H9 (cell line): ENCODE measurements around the gene ARL5A. TPM values are rescaled to one million over a fixed set of nuclear protein-coding genes. Genes with fewer than 3 reads are reported as not detected.

Experiments used
- DNase-seq: peaks from one replicate; pipeline ENCODE4 v3.0.0-alpha.2; 2017
- H2AFZ ChIP-seq: one replicate; pipeline ENCODE4 v1.6.1; 2013; ENCODE audit warnings: mild to moderate bottlenecking, low read length, control low read depth, moderate library complexity
- H2AK5ac ChIP-seq: 2 replicates; pipeline ENCODE4 v1.6.1; 2013; ENCODE audit warnings: low read length, control low read depth, mixed read lengths; ENCODE audit not compliant: insufficient read length
- H2BK120ac ChIP-seq: one replicate; pipeline ENCODE4 v1.6.1; 2013; ENCODE audit warnings: low read depth, mild to moderate bottlenecking, low read length, control low read depth, inconsistent platforms; ENCODE audit not compliant: poor library complexity, severe bottlenecking
- H2BK12ac ChIP-seq: 2 replicates; pipeline ENCODE4 v1.6.1; 2013; ENCODE audit warnings: low read length, control low read depth, mixed read lengths, low read depth; ENCODE audit not compliant: insufficient read length
- H2BK15ac ChIP-seq: 2 replicates; pipeline ENCODE4 v1.6.1; 2013; ENCODE audit warnings: low read depth, low read length, control low read depth
- H2BK20ac ChIP-seq: one replicate; pipeline ENCODE4 v1.6.1; 2013; ENCODE audit warnings: low read depth, mild to moderate bottlenecking, low read length, control low read depth, inconsistent platforms; ENCODE audit not compliant: poor library complexity, severe bottlenecking
- H2BK5ac ChIP-seq: 2 replicates; pipeline ENCODE4 v1.6.1; 2013; ENCODE audit warnings: low read length, control low read depth, mixed read lengths; ENCODE audit not compliant: insufficient read length
- H3K14ac ChIP-seq: 2 replicates; pipeline ENCODE4 v1.6.1; 2013; ENCODE audit warnings: low read length, control low read depth; ENCODE audit not compliant: insufficient read depth
- H3K18ac ChIP-seq: 2 replicates; pipeline ENCODE4 v1.6.1; 2013; ENCODE audit warnings: low read depth, mild to moderate bottlenecking, mixed read lengths, low read length, control low read depth; ENCODE audit not compliant: insufficient read length
- H3K23ac ChIP-seq: 2 replicates; pipeline ENCODE4 v1.6.1; 2013; ENCODE audit warnings: low read length, control low read depth, mixed read lengths, low read depth; ENCODE audit not compliant: insufficient read length
- H3K23me2 ChIP-seq: 2 replicates; pipeline ENCODE4 v1.6.1; 2013; ENCODE audit warnings: low read depth, mild to moderate bottlenecking, mixed read lengths, low read length, control low read depth; ENCODE audit not compliant: insufficient read length, poor library complexity, severe bottlenecking
- H3K27ac ChIP-seq: 2 replicates; pipeline ENCODE4 v1.5.1; 2013; ENCODE audit warnings: low read length, control low read depth, mixed read lengths, low read depth; ENCODE audit not compliant: insufficient read length
- H3K27me3 ChIP-seq: 2 replicates; pipeline ENCODE4 v1.6.1; 2013; ENCODE audit warnings: low read length, control low read depth, inconsistent platforms; ENCODE audit not compliant: insufficient read depth
- H3K4ac ChIP-seq: 2 replicates; pipeline ENCODE4 v1.6.1; 2013; ENCODE audit warnings: low read depth, mild to moderate bottlenecking, control low read depth, inconsistent platforms, low read length, moderate library complexity
- H3K4me1 ChIP-seq: 2 replicates; pipeline ENCODE4 v1.6.1; 2013; ENCODE audit warnings: low read length, control low read depth, inconsistent platforms; ENCODE audit not compliant: insufficient read depth
- H3K4me2 ChIP-seq: 2 replicates; pipeline ENCODE4 v1.6.1; 2013; ENCODE audit warnings: low read length, control low read depth, mixed read lengths; ENCODE audit not compliant: insufficient read length, insufficient read depth
- H3K56ac ChIP-seq: 2 replicates; pipeline ENCODE4 v1.6.1; 2013; ENCODE audit warnings: low read depth, mild to moderate bottlenecking, mixed read lengths, low read length, control low read depth; ENCODE audit not compliant: insufficient read length
- H3K79me1 ChIP-seq: 2 replicates; pipeline ENCODE4 v1.6.1; 2013; ENCODE audit warnings: low read depth, mild to moderate bottlenecking, moderate library complexity, low read length, control low read depth, inconsistent platforms; ENCODE audit not compliant: insufficient read depth, poor library complexity, severe bottlenecking
- H3K79me2 ChIP-seq: 2 replicates; pipeline ENCODE4 v1.6.1; 2013; ENCODE audit warnings: low read length, control low read depth, inconsistent platforms; ENCODE audit not compliant: insufficient read depth
- H3K9ac ChIP-seq: 2 replicates; pipeline ENCODE4 v1.6.1; 2013; ENCODE audit warnings: low read length, control low read depth, mixed read lengths; ENCODE audit not compliant: insufficient read length; ENCODE audit errors: extremely low read depth
- H3K9me3 ChIP-seq: one replicate; pipeline ENCODE4 v1.6.1; 2013; ENCODE audit warnings: low read depth, low read length, inconsistent platforms; ENCODE audit not compliant: control insufficient read depth
- H3T11ph ChIP-seq: one replicate; pipeline ENCODE4 v1.6.1; 2013; ENCODE audit warnings: mild to moderate bottlenecking, low read length, control low read depth, inconsistent platforms
- H4K20me1 ChIP-seq: one replicate; pipeline ENCODE4 v1.6.1; 2013; ENCODE audit not compliant: control insufficient read depth, insufficient read length, insufficient read depth
- H4K5ac ChIP-seq: 2 replicates; pipeline ENCODE4 v1.6.1; 2013; ENCODE audit warnings: low read depth, mild to moderate bottlenecking, mixed read lengths, low read length, control low read depth; ENCODE audit not compliant: insufficient read length
- H4K8ac ChIP-seq: replicated peaks from 2 replicates; pipeline ENCODE4 v1.6.1; 2013; ENCODE audit warnings: low read length, control low read depth, mixed read lengths, low read depth; ENCODE audit not compliant: insufficient read length
- H4K91ac ChIP-seq: 2 replicates; pipeline ENCODE4 v1.6.1; 2013; ENCODE audit warnings: low read depth, mild to moderate bottlenecking, moderate library complexity, mixed read lengths, low read length, control low read depth; ENCODE audit not compliant: insufficient read length
- H3K27ac Mint-ChIP-seq, 3 experiments: 2 replicates in 2 of 3; 3 replicates in 1 of 3; pipeline ENCODE4 v1.8.0; 2020 to 2021; ENCODE audit warnings: mixed read lengths in 3 of 3, mild to moderate bottlenecking in 1 of 3, moderate library complexity in 1 of 3
- H3K27me3 Mint-ChIP-seq: 2 replicates; pipeline ENCODE4 v1.8.0; 2021; ENCODE audit warnings: low read depth, mild to moderate bottlenecking, moderate library complexity, mixed read lengths
- H3K36me3 Mint-ChIP-seq, 3 experiments: 2 replicates in 2 of 3; 3 replicates in 1 of 3; pipeline ENCODE4 v1.8.0; 2020 to 2021; ENCODE audit warnings: low read depth in 3 of 3, mixed read lengths in 3 of 3; ENCODE audit not compliant: insufficient read depth in 1 of 3
- H3K4me1 Mint-ChIP-seq, 2 experiments: 2 replicates each; pipeline ENCODE4 v1.8.0; 2020; ENCODE audit warnings: mixed read lengths in 2 of 2
- H3K4me3 Mint-ChIP-seq, 2 experiments: 2 replicates in 1 of 2; 3 replicates in 1 of 2; pipeline ENCODE4 v1.8.0; 2020 to 2021; ENCODE audit warnings: mild to moderate bottlenecking in 2 of 2, mixed read lengths in 2 of 2, moderate library complexity in 1 of 2
- H3K9me3 Mint-ChIP-seq, 2 experiments: 2 replicates in 1 of 2; 3 replicates in 1 of 2; pipeline ENCODE4 v1.8.0; 2020; ENCODE audit warnings: mild to moderate bottlenecking in 2 of 2, mixed read lengths in 2 of 2, moderate library complexity in 1 of 2
- WGBS: extraction: QIAGEN DNeasy Blood & Tissue Kit; methylation state at CpG from one replicate; pipeline ENCODE4 v1.1.7; 2013; ENCODE audit warnings: missing lambda C conversion rate, low lambda C conversion rate, mixed read lengths; ENCODE audit not compliant: insufficient read length; ENCODE audit errors: extremely low coverage; 5-methylcytosine and 5-hydroxymethylcytosine counted together
- total RNA-seq: library from RNA; stranded (reverse); gene quantifications from 2 replicates; pipeline ENCODE4 v1.2.1, GENCODE V29; 2021
- TF ChIP-seq, protein P1 (sequence below): fragments of 200-600 bp; sonication (generic); conservative IDR thresholded peaks from 3 replicates; pipeline ENCODE4 v1.8.0; 2021; ENCODE audit warnings: antibody characterized with exemption, mild to moderate bottlenecking

Gene ARL5A
- total RNA-seq, 1 experiment from 2014 or later: 66.7 TPM

DNA sequence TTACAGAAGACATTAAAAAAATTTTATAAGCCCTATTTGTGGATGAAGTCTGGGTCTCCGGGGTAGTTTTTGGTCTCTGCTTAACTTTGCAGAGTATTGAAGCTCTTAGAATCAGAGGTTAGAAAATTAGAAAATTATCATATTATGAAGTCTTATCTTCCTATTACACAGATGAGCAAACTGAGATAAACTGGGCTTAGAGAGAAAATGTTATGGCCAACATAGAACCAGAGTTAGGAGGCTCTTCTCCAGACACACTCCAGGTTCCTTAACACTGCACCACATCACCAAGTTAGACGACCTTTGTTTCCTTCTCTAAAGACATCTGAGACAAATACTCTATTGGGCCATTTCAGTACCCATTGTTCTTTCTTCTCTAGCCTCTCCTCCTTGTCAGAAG, 57.2 kb downstream of the ARL5A start:
- H2BK5ac ChIP-seq: no peak overlapping the region
- TF ChIP-seq, protein P1, sequence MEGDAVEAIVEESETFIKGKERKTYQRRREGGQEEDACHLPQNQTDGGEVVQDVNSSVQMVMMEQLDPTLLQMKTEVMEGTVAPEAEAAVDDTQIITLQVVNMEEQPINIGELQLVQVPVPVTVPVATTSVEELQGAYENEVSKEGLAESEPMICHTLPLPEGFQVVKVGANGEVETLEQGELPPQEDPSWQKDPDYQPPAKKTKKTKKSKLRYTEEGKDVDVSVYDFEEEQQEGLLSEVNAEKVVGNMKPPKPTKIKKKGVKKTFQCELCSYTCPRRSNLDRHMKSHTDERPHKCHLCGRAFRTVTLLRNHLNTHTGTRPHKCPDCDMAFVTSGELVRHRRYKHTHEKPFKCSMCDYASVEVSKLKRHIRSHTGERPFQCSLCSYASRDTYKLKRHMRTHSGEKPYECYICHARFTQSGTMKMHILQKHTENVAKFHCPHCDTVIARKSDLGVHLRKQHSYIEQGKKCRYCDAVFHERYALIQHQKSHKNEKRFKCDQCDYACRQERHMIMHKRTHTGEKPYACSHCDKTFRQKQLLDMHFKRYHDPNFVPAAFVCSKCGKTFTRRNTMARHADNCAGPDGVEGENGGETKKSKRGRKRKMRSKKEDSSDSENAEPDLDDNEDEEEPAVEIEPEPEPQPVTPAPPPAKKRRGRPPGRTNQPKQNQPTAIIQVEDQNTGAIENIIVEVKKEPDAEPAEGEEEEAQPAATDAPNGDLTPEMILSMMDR: no peak
- H2BK15ac ChIP-seq: no peak overlapping the region
- Mint-ChIP-seq H3K4me1 (peaks cover 3% of the 10 kb centered on the region in 2 experiments; a peak in 2 of 4 replicates), H3K4me3 (no peak overlapping the region), H3K9me3 (no peaks in the 10 kb centered on the region; a peak in 1 of 5 replicates), H3K36me3 (peaks cover 0 to 6% (median 4%) of the 10 kb centered on the region in 3 experiments; a peak in 5 of 7 replicates), H3K27ac (no peak overlapping the region), H3K27me3 (no peaks in the 10 kb centered on the region)
- no peaks in the 10 kb centered on the region for H4K20me1 ChIP-seq
- H3K79me2 ChIP-seq: no peaks in the 10 kb centered on the region
- no peak overlapping the region for H2BK120ac ChIP-seq
- H3K79me1 ChIP-seq: no peaks in the 10 kb centered on the region
- H4K8ac ChIP-seq: no peak overlapping the region
- no peak overlapping the region for H4K91ac ChIP-seq
- no peak overlapping the region for H2BK12ac ChIP-seq
- H3K27ac ChIP-seq: no peak overlapping the region
- H3K9me3 ChIP-seq: no peaks in the 10 kb centered on the region
- no peaks in the 10 kb centered on the region for H3K4me1 ChIP-seq
- no peak overlapping the region for H3K4me2 ChIP-seq
- H3K9ac ChIP-seq: no peak overlapping the region
- H3K27me3 ChIP-seq: no peaks in the 10 kb centered on the region
- no peak overlapping the region for H3K4ac ChIP-seq
- no peaks in the 10 kb centered on the region for H3K23me2 ChIP-seq
- no peak for DNase-seq
- H2BK20ac ChIP-seq: no peak overlapping the region
- no peak overlapping the region for H4K5ac ChIP-seq
- no peak overlapping the region for H2AFZ ChIP-seq
- no peak overlapping the region for H3T11ph ChIP-seq
- H3K18ac ChIP-seq: no peak overlapping the region
- WGBS: no CpG with 5 or more reads among the region's 2 CpGs
- H3K14ac ChIP-seq: no peak overlapping the region
- no peak overlapping the region for H3K23ac ChIP-seq
- H2AK5ac ChIP-seq: no peak overlapping the region
- no peak overlapping the region for H3K56ac ChIP-seq
